ENCODE measurements around the gene RCC2.

The RCC2 gene

DNA sequence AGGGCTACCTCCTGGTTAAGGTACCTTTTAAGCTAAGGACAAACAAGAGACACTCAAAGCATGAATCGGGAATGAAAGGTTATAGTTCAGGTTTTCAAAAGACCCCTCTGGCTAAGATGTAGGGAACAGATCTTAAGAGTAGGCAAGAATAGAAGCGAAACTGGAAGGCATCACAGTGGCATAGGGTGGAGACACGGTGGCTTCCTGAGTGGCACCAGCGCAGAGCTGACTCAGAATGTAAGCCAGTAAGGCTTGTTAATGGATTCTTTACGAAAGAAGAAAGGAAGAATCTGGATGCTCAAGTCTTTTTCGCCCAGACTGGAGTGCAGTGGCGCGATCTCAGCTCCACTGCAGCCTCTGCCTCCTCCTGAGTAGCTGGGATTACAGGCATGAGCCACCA, 46.2 kb downstream of the RCC2 start:
- no peak overlapping the region for H3K4me3 ChIP-seq (ENCODE audit: low read length)
- DNase-seq (ENCODE audit: low read depth): no peak
- TF ChIP-seq, protein P1, sequence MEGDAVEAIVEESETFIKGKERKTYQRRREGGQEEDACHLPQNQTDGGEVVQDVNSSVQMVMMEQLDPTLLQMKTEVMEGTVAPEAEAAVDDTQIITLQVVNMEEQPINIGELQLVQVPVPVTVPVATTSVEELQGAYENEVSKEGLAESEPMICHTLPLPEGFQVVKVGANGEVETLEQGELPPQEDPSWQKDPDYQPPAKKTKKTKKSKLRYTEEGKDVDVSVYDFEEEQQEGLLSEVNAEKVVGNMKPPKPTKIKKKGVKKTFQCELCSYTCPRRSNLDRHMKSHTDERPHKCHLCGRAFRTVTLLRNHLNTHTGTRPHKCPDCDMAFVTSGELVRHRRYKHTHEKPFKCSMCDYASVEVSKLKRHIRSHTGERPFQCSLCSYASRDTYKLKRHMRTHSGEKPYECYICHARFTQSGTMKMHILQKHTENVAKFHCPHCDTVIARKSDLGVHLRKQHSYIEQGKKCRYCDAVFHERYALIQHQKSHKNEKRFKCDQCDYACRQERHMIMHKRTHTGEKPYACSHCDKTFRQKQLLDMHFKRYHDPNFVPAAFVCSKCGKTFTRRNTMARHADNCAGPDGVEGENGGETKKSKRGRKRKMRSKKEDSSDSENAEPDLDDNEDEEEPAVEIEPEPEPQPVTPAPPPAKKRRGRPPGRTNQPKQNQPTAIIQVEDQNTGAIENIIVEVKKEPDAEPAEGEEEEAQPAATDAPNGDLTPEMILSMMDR (IDR thresholded peaks at IDR 0.05; ENCODE audit: insufficient read depth, low read depth, low read length, missing control alignments): no peak

DNA sequence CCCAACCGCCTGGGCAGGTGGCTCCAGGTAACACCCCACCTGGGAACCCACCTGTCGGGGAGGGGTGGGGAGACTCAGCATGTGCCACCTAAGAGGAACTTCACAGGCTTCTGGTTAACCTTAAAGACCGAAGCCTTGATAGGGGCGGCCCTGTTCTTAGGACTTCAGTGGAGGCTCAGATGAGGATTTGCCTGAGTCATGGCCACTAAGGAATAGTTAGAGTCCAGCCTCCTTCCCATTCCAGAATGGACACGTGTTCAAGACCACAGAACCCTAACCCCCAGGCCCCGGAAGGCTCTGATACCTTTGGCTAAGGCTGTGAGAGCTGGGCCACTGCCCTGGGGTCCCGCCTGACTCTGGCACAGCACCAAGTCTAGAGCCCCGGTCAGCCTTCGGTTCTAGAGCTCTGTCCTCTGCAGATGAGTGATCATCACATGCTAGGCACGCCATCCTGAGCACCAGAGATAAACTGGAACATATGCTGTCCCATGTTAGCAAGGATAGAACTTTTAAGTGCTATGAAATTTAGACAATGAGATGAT, 47.2 kb downstream of the RCC2 start:
- TF ChIP-seq, protein P1 (IDR thresholded peaks at IDR 0.05; ENCODE audit: insufficient read depth, low read depth, low read length, missing control alignments): no peak
- DNase-seq (ENCODE audit: low read depth): no peak
- no peak overlapping the region for H3K4me3 ChIP-seq (ENCODE audit: low read length)

DNA sequence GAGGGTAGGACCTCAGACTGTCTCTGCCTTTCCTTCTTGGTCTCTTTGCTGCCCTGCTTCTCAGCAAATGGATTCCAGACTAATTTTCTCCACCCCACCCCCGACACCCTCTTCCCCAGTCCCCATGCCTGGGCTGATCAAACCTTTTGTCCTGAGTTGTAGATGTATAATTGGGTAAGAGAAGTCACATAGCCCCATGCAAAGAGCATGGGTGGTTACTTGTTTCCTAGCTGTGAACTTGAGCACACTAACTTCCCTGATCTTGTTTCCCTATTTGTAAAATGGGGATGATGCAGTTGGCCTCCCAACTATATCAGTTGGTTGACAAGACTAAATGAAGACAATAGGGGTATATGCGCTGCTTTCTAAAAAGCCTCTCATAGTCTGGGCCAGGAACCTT, 58.3 kb downstream of the RCC2 start:
- TF ChIP-seq, protein P1 (IDR thresholded peaks at IDR 0.05; ENCODE audit: insufficient read depth, low read depth, low read length, missing control alignments): no peak
- no peak for DNase-seq (ENCODE audit: low read depth)
- no peak overlapping the region for H3K4me3 ChIP-seq (ENCODE audit: low read length)

DNA sequence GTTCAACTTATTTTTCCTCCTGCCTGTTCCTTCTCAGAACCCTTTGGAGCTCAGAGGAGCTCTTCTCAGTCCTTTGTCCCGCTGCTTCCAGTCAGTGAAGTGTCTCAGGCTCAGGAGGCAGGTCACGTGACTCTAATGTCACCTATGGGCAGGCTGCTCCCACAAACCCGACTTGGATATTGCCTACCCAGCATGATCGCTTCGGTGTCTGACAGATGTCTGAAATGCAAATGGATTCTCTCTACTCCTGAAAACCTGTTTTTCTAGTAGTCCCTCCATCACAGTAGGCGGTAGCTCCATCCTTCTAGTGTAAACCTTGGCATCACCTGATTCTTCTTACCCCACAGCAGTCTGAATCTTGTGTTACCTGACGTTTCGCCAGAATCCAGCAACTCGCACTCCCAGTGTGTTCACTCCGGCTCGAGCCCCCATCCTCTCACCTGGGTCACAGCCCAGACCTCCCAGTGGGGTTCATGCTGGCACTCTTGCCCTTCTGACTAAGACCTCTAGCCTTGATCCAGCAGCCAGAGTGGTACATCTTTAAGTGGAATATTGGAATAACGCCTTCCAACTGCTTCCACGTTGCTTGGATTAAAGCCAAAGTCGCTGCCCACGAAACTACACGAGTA, 62.0 kb downstream of the RCC2 start:
- DNase-seq (ENCODE audit: low read depth): peak; percentile 71
- H3K4me3 ChIP-seq (ENCODE audit: low read length): no peak overlapping the region
- TF ChIP-seq, protein P1 (IDR thresholded peaks at IDR 0.05; ENCODE audit: insufficient read depth, low read depth, low read length, missing control alignments): no peak

DNA sequence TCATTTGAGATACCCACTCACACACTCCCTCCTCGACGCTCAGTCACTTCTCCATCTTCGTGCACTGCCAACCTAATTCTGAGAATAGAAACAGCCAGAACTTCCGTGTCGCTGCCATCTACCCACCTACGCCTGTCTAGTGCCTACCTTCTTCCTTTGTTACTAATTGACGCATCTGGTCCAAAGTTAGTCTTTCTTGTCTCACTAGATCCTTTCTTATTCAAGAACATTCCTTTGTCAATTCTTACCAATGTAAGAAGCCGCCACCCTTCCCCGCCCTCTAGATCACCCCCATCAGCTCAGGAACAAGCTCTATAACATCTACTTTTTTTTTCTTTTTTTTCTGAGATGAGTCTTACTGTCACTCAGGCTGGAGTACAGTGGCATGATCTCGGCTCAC, 63.8 kb downstream of the RCC2 start:
- TF ChIP-seq, protein P1 (IDR thresholded peaks at IDR 0.05; ENCODE audit: insufficient read depth, low read depth, low read length, missing control alignments): no peak
- DNase-seq (ENCODE audit: low read depth): no peak
- no peak overlapping the region for H3K4me3 ChIP-seq (ENCODE audit: low read length)

DNA sequence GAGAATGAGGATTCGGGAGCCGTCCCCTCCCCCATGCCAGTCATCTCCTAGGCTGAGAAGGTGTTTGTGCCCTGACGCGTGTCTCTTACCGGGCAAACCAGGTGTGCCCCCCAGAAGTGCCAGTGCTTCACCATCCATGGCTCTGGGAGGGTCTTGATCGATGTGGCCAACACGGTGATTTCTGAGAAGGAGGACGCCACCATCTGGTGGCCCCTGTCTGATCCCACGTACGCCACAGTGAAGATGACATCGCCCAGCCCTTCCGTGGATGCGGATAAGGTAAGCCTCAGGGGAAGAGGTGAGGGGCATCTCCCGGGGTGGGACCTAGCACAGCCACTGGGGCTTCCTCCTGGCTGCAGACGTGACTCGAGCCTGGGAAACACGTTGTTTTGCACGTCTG, 66.5 kb downstream of the RCC2 start:
- TF ChIP-seq, protein P1 (IDR thresholded peaks at IDR 0.05; ENCODE audit: insufficient read depth, low read depth, low read length, missing control alignments): no peak
- DNase-seq (ENCODE audit: low read depth): no peak
- H3K4me3 ChIP-seq (ENCODE audit: low read length): no peak overlapping the region

DNA sequence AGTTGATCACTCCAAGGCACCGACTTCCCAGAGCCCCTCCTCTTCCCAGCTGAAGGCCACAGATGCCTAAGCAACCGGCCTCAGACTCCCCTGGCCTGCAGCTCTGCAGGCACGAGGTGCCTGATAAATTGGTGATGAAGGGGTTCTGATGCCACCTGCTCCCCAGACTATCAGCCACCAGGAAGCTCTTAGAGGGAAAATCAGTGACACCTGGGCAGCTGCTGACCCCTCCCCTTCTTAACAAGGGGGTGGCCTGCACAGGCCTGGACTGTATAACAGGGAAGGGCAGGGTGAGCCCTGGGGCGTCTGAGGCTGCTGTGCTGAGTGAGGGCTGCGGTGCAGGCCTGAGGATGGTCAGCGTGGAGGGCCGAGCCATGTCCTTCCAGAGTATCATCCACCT, 67.6 kb downstream of the RCC2 start, which contains the start of gene PADI6:
Gene PADI6, plus strand, starts transcription at position 301 of the 400 bp plus-strand sequence. Its CDS starts 50 bp downstream, at position 351.
- H3K4me3 ChIP-seq (ENCODE audit: low read length): no peak within 1 kb of the TSS
- TF ChIP-seq, protein P1 (IDR thresholded peaks at IDR 0.05; ENCODE audit: insufficient read depth, low read depth, low read length, missing control alignments): no peak
- no peak for DNase-seq (ENCODE audit: low read depth)

Measured in epithelial cell of esophagus (primary cell).